GM12878 (cell line): ENCODE data around the gene UBASH3A. TPM values are rescaled to one million over a fixed set of nuclear protein-coding genes. Genes with fewer than 3 reads are reported as not detected.

ENCODE experiments used
- ATAC-seq: fragments of 200-7000 bp; cut with Tn5 transposase; 3 replicates; pipeline ENCODE4 v1.9.1; 2020; ENCODE audit warnings: mild to moderate bottlenecking, moderate library complexity
- BruUV-seq: library from RNA; stranded (reverse); fragments of 400-500 nt; replicated peaks from 2 replicates; lab custom pipeline; 2021; lab: Mats Ljungman, UMichigan
- CTCF ChIA-PET: fragments of 300-600 bp; sonication (Branson Sonifier 250); formaldehyde crosslinking; extraction: SDS; loops from one replicate; lab custom pipeline; 2021; ENCODE audit warnings: inconsistent platforms; lab: Yijun Ruan, JAX
- POLR2A ChIA-PET: fragments of 350-600 bp; formaldehyde crosslinking; extraction: SDS; loops from one replicate; lab custom pipeline; 2021; ENCODE audit warnings: inconsistent platforms; lab: Charles Lee
- RAD21 ChIA-PET: fragments of 300-600 bp; sonication (Branson Sonifier 250); formaldehyde crosslinking; loops from one replicate; lab custom pipeline; 2023; ENCODE audit warnings: antibody characterized with exemption; ENCODE audit not compliant: unreplicated experiment; lab: Charles Lee
- SMC1A ChIA-PET: fragments of 300-600 bp; sonication (Branson Sonifier 250); formaldehyde crosslinking; loops from one replicate; lab custom pipeline; 2023; ENCODE audit not compliant: unreplicated experiment, uncharacterized antibody; lab: Charles Lee
- DNase-seq: peaks from one replicate; pipeline ENCODE4 v3.0.0-alpha.2; 2011; ENCODE audit warnings: low read depth, low spot score
- FAIRE-seq: peaks from 3 replicates; lab custom pipeline; 2011; peaks lifted over from hg19 to GRCh38; lab: Jason Lieb, UNC
- H2AFZ ChIP-seq: 2 replicates; pipeline ENCODE4 v1.6.0; 2011; ENCODE audit warnings: low read depth, low read length, control low read depth; ENCODE audit not compliant: control insufficient read depth
- H3K27ac ChIP-seq: 2 replicates; pipeline ENCODE4 v1.5.1; 2011; ENCODE audit warnings: control low read depth; ENCODE audit not compliant: control insufficient read depth, insufficient read depth
- H3K27me3 ChIP-seq, 2 experiments: replicated peaks in 1 of 2; 2 replicates each; pipeline versions ENCODE4 v1.6.0 to v1.6.1; 2011; ENCODE audit warnings: low read length in 1 of 2; ENCODE audit not compliant: control insufficient read depth in 2 of 2, insufficient read depth in 2 of 2
- H3K36me3 ChIP-seq, 2 experiments: 2 replicates each; pipeline ENCODE4 v1.5.1; 2011; ENCODE audit warnings: low read length in 1 of 2; ENCODE audit not compliant: control insufficient read depth in 2 of 2, insufficient read depth in 2 of 2
- H3K4me1 ChIP-seq: 2 replicates; pipeline ENCODE4 v1.6.1; 2011; ENCODE audit warnings: mild to moderate bottlenecking, low read length, moderate library complexity, mixed read lengths; ENCODE audit not compliant: control insufficient read depth, insufficient read depth
- H3K4me2 ChIP-seq: 2 replicates; pipeline ENCODE4 v1.6.0; 2011; ENCODE audit warnings: control low read depth; ENCODE audit not compliant: control insufficient read depth, insufficient read depth
- H3K4me3 ChIP-seq: fragments of 200-600 bp; sonication (generic); 2 replicates; pipeline ENCODE4 v1.5.1; 2016
- H3K79me2 ChIP-seq: 2 replicates; pipeline ENCODE4 v1.6.0; 2011; ENCODE audit warnings: low read length; ENCODE audit not compliant: control insufficient read depth, insufficient read depth
- H3K9ac ChIP-seq: 2 replicates; pipeline ENCODE4 v1.8.0; 2011; ENCODE audit warnings: low read length, control low read depth, mixed read lengths; ENCODE audit not compliant: control insufficient read depth, insufficient read depth
- H3K9me3 ChIP-seq: replicated peaks from 3 replicates; pipeline ENCODE4 v1.5.1; 2011; ENCODE audit warnings: mild to moderate bottlenecking, low read length; ENCODE audit not compliant: control insufficient read depth, insufficient read depth
- H4K20me1 ChIP-seq: 2 replicates; pipeline ENCODE4 v1.6.0; 2011; ENCODE audit not compliant: control insufficient read depth, insufficient read depth
- BCL11A ChIP-seq: IDR thresholded peaks from 2 replicates; pipeline ENCODE4 v1.6.1; 2011; ENCODE audit warnings: low read depth, low read length
- E4F1 ChIP-seq: fragments of 450-650 bp; IDR thresholded peaks from 2 replicates; pipeline ENCODE4 v1.6.1; 2018; ENCODE audit warnings: borderline replicate concordance, mild to moderate bottlenecking; ENCODE audit not compliant: partially characterized antibody
- WRNIP1 ChIP-seq: IDR thresholded peaks from 2 replicates; pipeline ENCODE4 v1.6.1; 2011; ENCODE audit warnings: low read depth, low read length, improper control_type of control experiment, borderline replicate concordance
- WGBS: methylation state at CpG from one replicate; pipeline ENCODE4 v1.1.6; 2016; ENCODE audit warnings: low lambda C conversion rate; ENCODE audit not compliant: insufficient replicate concordance, insufficient coverage; ENCODE audit errors: missing lambda C conversion rate; 5-methylcytosine and 5-hydroxymethylcytosine counted together
- in situ Hi-C: fragments of 300-500 bp; cut with MboI; formaldehyde crosslinking; loops from 9 replicates; pipeline ENCODE4 v1.14.3; 2018; ENCODE audit warnings: mixed read lengths
- intact Hi-C: fragments of 100-400 bp; cut with micrococcal nuclease; formaldehyde crosslinking; loops from one replicate; pipeline ENCODE4 v1.14.2; 2022; ENCODE audit not compliant: unreplicated experiment
- polyA plus RNA-seq, 11 experiments: library from polyadenylated mRNA; depleted of rRNA in 4 of 11; unstranded in 6 of 11; stranded (reverse) in 5 of 11; fragments of >200 nt; fragmentation: Nextera tagmentation in 4 of 11; fragmentation: Illumina TruSeq in 1 of 11; extraction: Ambion mirVana in 4 of 11; extraction: Trizol in 1 of 11; gene quantifications; 1 replicate in 1 of 11; 2 replicates in 10 of 11; pipeline versions ENCODE4 v1.2.1 to v1.2.3, GENCODE V29; 2011 to 2016; ENCODE audit warnings: inconsistent platforms in 2 of 11, missing spikeins in 2 of 11, low read depth in 1 of 11
- total RNA-seq, 4 experiments: library from RNA; depleted of rRNA in 3 of 4; stranded (reverse); fragments of >200 nt in 3 of 4; fragmentation: Illumina TruSeq in 1 of 4; extraction: Trizol in 1 of 4; gene quantifications; 2 replicates each; pipeline versions ENCODE4 v1.2.1 to v1.2.3, GENCODE V29; 2013 to 2021
- TF ChIP-seq, protein P1 (sequence below): fragments of 450-650 bp; IDR thresholded peaks from 2 replicates; pipeline ENCODE4 v1.6.1; 2017; ENCODE audit warnings: mild to moderate bottlenecking, moderate library complexity

UBASH3A gene
- total and polyA plus RNA-seq, 10 of the 15 experiments (the other 5 are each of a cell fraction or from before 2014, with no cell fraction given) = 0.04 to 0.39 (median 0.23) TPM; not detected in 1

DNA sequence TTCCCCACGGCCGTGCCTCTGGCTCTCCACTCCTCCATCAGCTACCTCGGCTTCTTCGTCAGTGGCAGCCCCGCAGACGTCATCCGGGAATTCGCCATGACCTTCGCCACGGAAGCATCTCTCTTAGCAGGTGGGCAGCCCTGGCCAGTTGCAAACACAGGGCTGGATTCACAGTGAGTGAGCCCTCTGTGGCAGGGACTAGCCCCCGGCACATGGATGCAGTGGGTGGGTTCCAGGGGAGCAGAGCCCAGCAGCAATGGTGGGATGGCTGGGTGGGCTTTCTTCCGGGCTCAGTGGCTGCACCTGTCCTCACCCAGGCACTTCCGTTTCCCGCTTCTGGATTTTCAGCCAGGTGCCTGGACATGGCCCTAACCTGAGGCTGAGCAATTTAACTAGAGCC is 9.4 kb downstream of the UBASH3A start:
- Histone ChIP-seq H3K4me1 (peaks cover 47% of the 10 kb centered on the region), H3K4me2 (no peak overlapping the region), H2AFZ (no peak overlapping the region), H3K4me3 (no peak overlapping the region), H3K27me3 (no peaks in the 10 kb centered on the region), H3K79me2 (no peaks in the 10 kb centered on the region), H3K9me3 (no peaks in the 10 kb centered on the region; the same call in 2 of the 3 replicates), H3K36me3 (no peaks in the 10 kb centered on the region), H4K20me1 (no peaks in the 10 kb centered on the region), H3K27ac (peak overlapping the region; percentile 14), H3K9ac (no peak overlapping the region)
- ChIA-PET SMC1A (interaction anchor here (0.9 to 6.1 kb wide), 11 partner anchors 8 to 73 kb away, joined by 3 to 49 read pairs (median 5); partner anchors contain the start of gene UBASH3A), RAD21 (interaction anchor here (0.6 to 4.2 kb wide), 10 partner anchors 8 to 192 kb away, joined by 3 to 32 read pairs (median 4); no protein-coding TSS in a partner anchor), POLR2A (interaction anchor here (0.5 to 5.4 kb wide), 6 partner anchors 9 to 47 kb away, joined by 3 to 34 read pairs (median 6); partner anchors contain the start of gene UBASH3A), CTCF (interaction anchor here (1.0 to 1.7 kb wide), 6 partner anchors 8 to 102 kb away, joined by 3 to 5 read pairs (median 3); partner anchors contain the start of gene UBASH3A)
- FAIRE-seq (no peak), DNase-seq (no peak), ATAC-seq (no peak)
- intact Hi-C loops (no loop called here), in situ Hi-C loops (no loop called here)
- no TSS peak for BruUV-seq
- WGBS = 80% methylated on average over 14 of the region's 14 CpGs
- TF ChIP-seq, protein P1, sequence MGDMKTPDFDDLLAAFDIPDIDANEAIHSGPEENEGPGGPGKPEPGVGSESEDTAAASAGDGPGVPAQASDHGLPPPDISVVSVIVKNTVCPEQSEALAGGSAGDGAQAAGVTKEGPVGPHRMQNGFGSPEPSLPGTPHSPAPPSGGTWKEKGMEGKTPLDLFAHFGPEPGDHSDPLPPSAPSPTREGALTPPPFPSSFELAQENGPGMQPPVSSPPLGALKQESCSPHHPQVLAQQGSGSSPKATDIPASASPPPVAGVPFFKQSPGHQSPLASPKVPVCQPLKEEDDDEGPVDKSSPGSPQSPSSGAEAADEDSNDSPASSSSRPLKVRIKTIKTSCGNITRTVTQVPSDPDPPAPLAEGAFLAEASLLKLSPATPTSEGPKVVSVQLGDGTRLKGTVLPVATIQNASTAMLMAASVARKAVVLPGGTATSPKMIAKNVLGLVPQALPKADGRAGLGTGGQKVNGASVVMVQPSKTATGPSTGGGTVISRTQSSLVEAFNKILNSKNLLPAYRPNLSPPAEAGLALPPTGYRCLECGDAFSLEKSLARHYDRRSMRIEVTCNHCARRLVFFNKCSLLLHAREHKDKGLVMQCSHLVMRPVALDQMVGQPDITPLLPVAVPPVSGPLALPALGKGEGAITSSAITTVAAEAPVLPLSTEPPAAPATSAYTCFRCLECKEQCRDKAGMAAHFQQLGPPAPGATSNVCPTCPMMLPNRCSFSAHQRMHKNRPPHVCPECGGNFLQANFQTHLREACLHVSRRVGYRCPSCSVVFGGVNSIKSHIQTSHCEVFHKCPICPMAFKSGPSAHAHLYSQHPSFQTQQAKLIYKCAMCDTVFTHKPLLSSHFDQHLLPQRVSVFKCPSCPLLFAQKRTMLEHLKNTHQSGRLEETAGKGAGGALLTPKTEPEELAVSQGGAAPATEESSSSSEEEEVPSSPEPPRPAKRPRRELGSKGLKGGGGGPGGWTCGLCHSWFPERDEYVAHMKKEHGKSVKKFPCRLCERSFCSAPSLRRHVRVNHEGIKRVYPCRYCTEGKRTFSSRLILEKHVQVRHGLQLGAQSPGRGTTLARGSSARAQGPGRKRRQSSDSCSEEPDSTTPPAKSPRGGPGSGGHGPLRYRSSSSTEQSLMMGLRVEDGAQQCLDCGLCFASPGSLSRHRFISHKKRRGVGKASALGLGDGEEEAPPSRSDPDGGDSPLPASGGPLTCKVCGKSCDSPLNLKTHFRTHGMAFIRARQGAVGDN = no peak
- TF ChIP-seq E4F1 (no peak), BCL11A (no peak), WRNIP1 (no peak)
